ENCODE data around the gene TGFBRAP1.
A peak's percentile ranks its signal among the peaks of the same experiment; 100 is the strongest.

Gene TGFBRAP1, protein sequence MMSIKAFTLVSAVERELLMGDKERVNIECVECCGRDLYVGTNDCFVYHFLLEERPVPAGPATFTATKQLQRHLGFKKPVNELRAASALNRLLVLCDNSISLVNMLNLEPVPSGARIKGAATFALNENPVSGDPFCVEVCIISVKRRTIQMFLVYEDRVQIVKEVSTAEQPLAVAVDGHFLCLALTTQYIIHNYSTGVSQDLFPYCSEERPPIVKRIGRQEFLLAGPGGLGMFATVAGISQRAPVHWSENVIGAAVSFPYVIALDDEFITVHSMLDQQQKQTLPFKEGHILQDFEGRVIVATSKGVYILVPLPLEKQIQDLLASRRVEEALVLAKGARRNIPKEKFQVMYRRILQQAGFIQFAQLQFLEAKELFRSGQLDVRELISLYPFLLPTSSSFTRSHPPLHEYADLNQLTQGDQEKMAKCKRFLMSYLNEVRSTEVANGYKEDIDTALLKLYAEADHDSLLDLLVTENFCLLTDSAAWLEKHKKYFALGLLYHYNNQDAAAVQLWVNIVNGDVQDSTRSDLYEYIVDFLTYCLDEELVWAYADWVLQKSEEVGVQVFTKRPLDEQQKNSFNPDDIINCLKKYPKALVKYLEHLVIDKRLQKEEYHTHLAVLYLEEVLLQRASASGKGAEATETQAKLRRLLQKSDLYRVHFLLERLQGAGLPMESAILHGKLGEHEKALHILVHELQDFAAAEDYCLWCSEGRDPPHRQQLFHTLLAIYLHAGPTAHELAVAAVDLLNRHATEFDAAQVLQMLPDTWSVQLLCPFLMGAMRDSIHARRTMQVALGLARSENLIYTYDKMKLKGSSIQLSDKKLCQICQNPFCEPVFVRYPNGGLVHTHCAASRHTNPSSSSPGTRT

DNA sequence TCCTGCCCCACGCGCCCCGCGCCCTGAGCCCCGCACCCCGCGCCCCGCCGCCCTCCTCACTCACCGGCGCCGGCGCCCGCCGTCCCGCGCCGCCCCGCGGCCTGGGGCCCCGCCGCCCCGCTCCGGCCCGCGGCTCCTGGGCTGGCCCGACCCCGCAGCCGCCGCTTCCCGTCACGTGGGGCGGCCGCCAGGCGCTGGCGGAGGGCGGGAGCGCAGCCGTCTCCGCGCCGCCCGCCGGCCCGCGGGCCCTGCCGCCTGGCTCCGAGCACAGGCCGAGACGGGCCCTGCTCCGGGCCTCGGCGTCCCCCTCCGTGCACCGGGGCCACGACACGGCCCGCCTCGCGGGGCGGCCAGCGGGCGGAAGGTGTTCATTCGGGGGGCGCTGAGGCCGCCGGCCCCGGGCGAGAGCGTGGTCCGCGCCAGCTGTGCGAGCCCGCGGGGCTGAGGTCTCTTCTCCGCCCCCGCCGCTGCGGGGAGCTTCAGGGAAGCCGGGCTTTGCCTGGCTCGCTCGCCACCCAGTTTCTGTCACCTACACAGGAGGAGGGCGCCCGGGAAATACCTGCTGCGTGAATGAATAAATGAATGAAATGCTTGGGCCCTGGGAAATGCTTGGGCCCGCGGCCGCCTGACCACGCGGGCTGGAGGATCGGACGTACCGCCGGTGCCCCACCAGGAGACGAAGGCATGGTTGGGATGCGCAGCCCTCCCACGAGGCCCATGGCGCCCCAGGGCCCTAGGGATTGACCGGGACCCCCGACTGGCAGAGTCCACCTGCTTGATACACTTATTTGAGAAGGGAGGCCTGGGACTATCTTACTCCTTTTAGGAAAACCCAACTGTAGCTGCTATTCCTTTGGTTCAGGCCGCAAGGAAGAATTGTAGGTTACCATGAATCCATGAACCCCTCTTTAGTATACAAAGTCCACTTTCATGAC lies at the start of gene TGFBRAP1:
Gene TGFBRAP1 (minus strand): TSS at position 175 of the 935 bp plus-strand sequence. CDS start 21,434 bp downstream, outside the sequence.
- DNase-seq (ENCODE audit: low spot score), result peak; percentile 89

DNA sequence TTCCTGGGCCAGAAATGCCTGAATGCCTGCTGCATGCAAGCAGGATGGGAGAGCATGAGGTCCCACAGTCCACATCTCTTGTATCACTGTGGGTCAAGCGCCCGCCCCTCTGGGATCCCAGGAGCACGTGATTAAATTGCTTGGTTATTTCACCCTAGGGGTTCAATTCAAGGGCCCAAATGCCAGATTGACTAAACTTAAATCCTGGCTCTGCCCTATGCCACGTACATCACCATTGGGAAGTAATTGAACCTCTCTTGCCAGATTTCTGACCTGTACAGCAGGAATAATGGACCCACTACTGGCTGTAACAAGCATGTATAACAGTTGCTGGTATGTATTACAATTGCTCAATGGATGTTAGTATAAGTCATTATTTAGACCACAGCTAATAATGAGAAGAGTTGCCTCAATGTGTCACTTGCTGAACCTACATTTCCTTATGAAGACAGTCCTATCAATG lies 49.4 kb upstream of the TGFBRAP1 start:
- DNase-seq (ENCODE audit: low spot score), result no peak

DNA sequence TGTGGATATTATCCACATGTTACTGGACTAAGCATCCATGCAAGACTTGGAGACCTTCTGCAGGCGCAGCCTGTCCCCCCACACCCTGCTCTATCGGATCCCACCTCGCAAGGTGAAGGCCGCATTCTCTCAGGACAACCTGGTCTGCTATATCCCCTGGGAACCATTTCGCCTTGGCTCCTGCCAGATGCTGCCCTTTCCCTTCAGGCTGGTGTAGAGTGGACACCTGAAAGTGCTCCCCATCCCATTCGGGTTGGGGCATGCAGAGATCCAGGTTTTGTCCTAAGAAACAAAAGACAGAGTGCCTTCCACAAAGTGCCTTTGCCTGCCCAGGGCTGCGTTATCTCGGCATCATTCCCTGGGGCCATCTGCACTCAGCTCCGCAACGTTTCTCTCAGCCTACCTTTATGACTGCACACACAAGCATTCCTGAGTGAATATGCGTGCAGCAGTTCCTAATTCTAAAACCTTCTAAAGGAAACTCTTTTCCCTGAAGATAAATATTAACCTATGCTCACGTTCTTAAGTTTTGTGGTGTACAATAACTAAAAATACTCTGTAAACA lies 48.8 kb upstream of the TGFBRAP1 start:
- no peak for DNase-seq (ENCODE audit: low spot score)

DNA sequence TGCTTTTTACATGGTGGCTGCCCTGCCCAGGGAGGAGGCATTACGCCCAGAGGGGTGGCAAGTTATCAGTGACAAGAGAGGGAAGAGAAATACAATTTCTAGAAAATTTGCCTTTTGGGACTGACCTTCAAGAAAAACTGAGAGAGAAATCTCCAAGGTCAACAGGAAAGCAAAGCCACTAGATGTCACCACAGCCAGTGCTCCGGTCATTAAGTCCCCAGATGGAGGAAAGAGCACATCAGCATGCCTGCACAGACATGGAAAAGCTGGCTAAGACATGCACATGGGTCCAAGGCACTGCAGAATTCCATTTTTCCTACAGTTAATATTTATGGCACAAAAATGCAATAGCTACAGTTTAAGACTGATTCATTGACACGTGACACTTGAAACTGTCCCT lies 48.3 kb upstream of the TGFBRAP1 start:
- no peak for DNase-seq (ENCODE audit: low spot score)

DNA sequence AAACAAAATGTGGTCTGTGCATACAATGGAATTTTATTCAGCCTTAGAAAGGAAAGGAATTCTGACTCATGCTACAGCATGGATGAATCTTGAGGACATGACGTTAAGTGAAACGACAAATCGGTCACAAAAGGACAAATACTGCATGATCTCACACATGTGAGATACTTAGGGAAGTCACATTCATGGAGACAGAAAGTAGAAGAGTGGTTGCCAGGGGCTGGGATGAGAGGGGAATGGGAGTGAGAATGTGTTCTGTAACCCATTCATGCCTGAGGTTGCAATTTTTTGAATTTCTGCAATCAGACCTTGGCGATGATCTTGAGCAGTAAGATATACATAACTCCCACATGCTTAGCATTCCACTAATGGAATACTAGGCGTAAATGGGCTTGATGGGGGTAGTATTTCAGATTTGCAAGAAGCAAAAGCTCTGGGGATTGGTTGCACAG lies 47.3 kb upstream of the TGFBRAP1 start:
- DNase-seq (ENCODE audit: low spot score), result no peak

DNA sequence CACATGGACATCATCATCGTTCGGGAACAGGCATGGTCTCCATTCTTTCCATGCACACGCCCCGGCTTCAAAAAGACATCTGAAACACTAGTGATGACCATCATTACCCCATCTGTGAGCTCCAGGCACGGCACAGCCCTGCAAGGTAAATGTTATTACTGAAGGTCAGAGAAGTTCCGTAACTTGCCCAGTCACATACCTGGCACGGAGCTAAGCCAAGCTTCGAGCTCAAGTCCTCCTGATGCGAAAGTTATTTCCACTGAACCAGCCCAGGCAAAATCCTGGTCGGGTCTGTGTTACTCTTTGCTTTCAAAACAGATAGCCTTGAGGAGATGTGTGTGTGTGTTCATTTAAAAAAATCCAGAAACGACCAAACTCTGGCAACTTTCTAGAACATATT lies 46.5 kb upstream of the TGFBRAP1 start:
- no peak for DNase-seq (ENCODE audit: low spot score)

DNA sequence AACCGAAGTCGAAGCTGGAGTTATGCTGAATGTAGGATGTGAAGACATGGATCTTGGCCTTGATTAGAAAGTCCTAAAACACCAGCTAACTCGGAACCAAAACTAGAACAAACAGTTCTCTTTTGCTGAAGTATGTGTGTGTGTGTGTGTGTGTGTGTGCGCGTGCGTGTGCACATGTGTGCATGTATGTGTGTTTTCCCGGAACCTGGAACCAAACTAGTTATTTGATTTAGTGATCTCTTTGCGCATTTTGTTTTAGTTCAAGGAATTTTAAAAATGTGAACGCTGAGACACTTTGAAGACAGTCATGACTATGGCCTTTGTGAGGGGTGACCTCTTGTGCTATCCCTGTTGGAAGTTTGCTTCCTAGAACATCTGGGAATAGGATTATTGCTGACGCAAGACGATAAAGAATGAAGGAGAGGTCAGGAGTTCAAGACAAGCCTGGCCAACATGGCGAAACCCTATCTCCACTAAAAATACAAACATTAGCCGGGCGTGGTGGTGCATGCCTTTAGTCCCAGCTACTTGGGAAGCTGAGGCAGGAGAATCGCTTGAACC lies 45.5 kb upstream of the TGFBRAP1 start:
- DNase-seq (ENCODE audit: low spot score), result no peak

DNA sequence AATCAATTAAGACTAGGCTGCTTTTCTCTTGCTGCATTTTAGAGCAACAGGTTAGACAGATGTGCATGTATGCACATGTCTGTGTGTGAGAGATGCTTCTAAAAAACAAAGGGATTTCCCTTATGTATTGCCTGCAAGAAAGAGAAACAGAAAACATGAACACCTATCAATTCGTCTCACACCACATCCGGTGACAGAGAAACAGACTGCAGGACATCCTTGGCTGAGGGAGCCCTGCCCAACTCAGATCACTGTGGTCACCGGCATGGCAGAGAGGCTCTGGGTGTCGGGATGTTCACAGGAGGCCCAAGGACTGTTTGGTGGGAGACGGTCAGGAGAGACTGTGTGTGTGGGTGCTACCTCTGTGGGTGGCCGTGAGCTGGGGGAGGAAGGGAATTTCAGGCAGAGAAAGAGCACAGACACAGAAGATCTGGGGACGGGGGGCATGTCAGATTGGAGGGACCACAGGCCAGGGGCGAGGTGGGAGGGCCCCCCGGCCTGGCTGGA lies 44.4 kb upstream of the TGFBRAP1 start:
- no peak for DNase-seq (ENCODE audit: low spot score)

DNA sequence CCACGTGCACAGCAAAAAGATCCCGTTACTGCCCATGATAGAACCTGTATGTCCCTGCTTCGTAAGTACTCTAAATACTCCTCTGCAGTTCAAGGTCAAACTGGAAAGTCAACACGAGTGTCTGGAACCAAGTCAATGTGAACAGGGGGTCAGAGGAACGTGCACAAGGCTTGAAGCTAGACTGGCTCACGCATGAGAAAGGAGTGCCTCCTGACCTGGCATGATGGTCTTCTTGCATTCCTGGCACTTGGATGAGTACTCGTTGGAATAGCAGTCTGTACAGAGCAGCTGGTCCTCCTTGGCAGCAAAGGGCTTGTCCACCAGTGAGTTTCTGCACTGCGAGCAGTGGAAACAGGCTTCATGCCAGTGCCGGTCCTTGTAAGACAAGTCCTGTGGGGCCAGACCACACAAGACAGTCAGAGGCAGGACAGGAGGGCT lies 43.8 kb upstream of the TGFBRAP1 start:
- DNase-seq (ENCODE audit: low spot score), result no peak

DNA sequence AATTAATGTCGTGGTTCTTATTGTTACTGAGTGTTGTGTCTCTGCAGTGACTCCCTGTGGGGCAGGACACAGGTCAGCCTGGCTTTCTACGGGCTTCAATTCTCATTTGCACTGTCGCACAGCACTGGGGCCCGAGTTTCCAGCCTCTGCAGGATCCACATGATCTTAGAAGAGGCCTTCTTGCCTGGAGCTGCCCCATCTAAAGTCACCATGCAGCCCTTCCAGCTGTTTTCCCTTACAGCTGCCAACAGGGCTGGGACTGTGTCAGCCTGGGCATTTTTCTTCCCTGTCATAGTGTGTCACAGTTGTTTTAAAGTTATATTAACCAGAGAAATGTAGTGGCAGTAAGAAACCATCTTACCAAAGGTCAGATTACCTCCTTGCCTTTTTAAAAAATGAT lies 42.3 kb upstream of the TGFBRAP1 start:
- no peak for DNase-seq (ENCODE audit: low spot score)

DNA sequence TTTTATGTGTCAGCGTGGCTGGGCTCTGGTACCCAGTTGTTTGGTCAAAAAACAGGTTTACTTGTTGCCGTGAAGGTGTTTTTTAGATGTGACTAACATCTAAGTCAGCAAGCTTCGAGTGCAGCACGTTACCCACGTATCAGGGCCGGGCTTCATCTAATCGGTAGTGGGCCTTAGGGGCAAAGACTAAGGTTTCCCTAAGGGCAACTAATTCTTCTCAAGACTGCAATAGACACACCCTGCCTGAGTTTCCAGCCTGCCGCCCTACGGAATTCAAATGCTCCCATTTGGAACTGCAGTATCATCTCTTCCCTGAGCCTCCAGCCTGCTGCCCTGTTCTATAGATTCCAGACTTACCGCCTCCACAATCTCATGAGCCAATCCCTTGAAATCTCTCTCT lies 41.6 kb upstream of the TGFBRAP1 start:
- no peak for DNase-seq (ENCODE audit: low spot score)

DNA sequence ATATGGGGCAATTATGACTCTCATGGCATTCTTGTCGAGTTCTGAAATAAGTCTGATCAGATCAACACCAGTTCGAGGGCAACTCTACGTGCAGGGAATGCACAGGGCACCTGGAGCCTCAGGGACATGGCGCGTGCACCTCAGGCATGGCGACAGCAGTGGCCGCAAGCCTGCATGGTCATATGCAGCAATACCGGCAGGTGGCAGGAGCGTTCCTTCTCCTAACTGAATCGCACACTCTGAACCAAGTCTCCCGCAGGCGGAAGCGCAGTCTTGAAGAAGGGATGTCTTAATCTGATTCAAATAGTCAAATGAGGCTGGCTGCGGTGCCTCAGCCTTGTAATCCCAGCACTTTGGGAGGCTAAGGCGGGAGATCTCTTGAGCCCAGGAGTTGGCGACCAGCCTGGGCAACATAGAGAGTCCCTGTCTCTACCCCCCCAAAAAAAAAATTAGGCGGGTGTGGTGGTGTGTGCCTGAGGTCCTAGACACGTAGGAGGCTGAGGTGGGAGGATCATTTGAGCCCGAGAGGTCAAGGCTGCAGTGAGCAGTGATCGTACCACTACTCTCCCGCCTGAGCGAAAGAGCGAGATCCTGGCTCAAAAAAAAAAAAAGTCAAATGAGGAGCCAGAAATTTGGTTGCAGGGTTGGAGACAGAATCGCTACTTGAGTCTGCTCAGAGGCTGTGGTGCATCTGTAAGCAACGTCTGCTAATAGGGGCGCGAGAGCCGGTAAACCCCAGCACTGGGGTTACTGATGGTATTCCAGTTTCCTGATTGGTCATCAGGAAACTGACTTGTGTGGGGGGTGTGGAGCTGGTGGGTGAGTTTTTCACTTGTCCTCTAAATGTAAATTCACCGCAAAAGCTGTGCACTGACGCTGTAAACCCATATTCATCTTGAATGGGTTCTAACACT lies 40.5 kb upstream of the TGFBRAP1 start:
- peak; percentile 87 for DNase-seq (ENCODE audit: low spot score)

DNA sequence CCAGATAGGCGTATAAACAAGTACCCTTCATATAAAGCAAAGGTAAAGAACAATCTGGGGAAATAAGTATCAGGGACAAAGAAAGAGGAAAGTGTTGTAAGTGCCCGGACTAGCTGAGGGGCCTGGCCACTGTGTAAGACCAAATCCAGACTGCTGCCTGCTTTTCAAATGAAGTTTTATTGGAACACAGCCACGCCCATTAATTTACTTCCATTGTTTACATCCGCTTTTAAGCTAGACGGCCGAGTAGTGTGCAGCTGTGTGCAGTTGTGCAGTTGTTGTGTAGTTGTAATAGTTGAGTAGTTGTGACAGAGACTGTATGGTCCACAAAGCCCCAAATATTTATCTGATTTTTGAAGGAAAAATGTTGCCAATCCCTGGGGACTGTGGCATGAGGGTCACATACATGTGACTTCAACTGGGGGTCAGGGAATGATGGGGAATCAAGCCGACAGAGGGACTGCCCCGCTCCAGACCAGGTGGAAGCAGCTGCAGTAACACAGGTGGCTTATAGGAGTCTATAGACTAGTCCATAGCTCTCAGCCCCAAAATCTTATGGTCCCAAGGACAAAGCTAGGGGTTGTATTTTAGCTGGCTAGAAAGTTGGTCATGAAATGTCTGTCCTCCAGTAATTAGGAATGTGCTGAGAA lies 39.3 kb upstream of the TGFBRAP1 start:
- no peak for DNase-seq (ENCODE audit: low spot score)

DNA sequence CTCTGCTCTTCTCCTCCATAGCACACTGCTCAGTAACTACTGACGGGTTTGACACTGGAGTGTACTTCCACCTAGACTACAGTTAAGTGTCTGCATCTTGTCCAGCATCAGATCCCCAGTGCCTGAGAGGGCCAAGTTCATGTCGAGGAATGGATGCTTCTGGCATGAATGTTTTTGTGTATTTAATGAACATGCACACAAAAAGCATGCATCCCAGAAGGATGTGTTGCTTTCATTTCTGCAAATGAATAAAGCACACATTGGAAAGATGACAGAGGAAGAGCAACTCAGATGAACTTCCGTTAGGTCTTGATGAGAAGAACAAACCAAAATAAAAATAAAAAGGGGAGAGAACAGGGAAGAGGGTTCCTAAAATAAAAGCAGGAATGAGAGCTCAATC lies 35.7 kb upstream of the TGFBRAP1 start:
- DNase-seq (ENCODE audit: low spot score), result no peak

DNA sequence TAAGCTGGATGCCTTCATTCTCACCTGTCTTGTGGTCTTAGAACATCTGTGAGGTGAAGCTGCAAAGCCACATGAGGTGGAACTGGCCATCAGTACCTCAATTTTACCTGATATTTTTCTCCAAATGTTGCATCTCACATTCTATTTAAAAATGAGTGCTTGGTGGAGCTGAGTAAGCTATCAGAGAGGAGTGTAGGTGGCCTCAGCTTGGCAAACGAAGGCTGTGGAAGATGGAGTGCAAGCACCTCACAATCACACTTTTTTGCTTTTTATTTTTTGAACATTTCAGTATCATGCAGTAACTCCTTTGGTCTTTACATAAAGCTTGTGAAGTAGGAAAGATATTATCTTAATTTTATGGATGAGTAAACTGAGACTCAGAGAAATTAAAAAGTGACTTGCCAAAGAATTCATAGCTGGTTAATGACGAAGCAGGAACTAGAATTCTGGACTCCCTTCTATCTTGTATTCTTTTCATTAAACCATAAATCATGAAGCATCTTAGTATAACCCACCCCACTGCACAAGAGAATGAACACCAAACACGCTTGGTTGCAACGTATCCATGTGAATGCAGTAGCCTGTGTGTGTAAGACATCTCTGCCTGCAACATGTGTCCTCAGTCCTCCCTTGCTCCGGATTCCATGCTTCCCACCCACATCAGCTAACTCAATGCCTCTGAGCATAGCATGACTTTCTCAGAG lies 35.1 kb upstream of the TGFBRAP1 start:
- DNase-seq (ENCODE audit: low spot score), result no peak

DNA sequence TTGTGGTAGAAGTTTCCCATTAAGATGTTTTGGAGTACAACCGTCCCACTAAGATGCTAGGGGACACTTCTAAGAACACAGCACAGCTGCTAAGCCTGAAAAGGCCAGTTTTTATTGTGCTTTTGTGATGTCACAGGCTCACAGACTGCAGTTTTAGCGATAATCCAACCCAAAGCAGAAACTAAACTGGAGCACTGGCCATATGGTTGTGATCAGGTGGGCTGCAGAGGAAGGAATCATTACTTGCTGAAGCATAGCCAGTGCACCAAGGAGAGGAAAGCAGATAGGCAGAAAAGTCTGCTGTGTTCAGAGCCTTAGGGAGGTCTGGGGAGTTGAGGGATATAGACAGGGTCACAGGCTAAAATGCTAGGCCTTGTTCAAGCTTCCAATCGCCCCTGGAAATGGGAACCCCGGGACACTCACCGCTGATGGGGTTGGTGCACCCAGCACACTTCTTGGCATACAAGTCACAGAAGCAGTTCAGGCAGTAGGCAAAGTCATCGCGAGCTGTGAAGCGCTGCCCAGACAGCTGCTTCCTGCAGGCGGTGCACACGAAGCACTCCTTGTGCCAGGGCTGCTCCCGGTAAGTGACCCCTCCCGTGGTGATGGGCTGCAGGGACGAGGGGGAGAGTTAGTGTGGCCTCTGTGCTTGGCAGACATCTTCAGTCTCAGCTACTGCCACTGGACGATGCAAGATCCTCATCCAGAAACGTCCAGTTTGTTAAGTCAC lies 33.5 kb upstream of the TGFBRAP1 start:
- no peak for DNase-seq (ENCODE audit: low spot score)

DNA sequence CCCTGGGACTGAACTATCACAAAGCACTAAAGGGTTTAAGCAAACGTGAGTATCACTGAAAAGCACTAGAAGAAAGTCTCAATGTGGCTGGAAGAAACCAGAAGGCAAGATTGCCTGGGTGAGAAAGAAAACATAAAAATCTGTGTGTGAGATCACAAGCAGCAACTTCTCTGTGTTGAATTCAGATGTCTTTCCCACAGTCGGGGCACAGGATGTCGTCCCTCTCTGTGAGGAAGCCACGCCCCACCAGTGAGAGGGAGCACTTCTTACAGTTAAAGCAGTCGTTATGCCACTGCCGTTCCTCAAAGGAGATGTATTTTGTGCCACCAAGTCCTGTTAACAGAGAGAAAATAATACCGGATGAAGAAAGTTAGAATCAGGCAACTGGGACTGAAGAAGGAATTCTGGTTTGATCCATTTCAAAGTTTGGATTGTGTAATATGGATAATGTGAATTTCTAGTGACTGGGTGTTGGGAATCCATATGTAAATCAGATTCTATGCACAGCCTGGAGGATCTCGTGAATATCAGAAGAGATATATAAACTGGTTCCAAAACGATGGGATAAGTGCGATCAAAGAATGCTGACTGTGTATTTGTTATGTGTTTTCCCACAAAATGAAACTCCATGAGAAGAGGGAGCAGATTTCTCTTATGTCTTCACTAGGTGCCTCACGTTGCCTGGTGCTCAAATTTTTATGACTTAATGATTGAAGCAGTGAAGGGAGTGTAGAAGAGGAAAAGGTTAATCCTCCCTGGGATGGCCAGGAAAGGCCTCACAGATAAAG lies 31.8 kb upstream of the TGFBRAP1 start:
- DNase-seq (ENCODE audit: low spot score), result no peak

Data from D341Med (cell line).